Esophagus muscularis mucosa (tissue), 2 donors: ENCODE data around the gene CD96.

ENCODE experiments used
- EP300 ChIP-seq: sonication (generic); formaldehyde crosslinking; IDR thresholded peaks from one replicate; pipeline ENCODE4 v1.6.1; 2017; ENCODE audit warnings: antibody characterized with exemption
- POLR2A ChIP-seq: fragments of 450-650 bp; IDR thresholded peaks from one replicate; pipeline ENCODE4 v1.6.1; 2017; ENCODE audit warnings: antibody characterized with exemption, moderate library complexity, mild to moderate bottlenecking, low read depth

- no peak for TF ChIP-seq EP300
- no peak for TF ChIP-seq POLR2A
Measured at GRCh38 chr3:111676211-111677006, 134.4 kb downstream of the CD96 start.
